Measurements from ENCODE around the gene ACTR6. TPM values are rescaled to one million over a fixed set of nuclear protein-coding genes. Genes with fewer than 3 reads are reported as not detected.

The ACTR6 gene
- total RNA-seq, 6 donors from 2014 or later, result 3.6 to 27.7 (median 16.3) TPM

- no peak for TF ChIP-seq POLR2A (IDR thresholded peaks at IDR 0.05)
- TF ChIP-seq POLR2AphosphoS5 (IDR thresholded peaks at IDR 0.05), result no peak
- TF ChIP-seq CTCF (IDR thresholded peaks at IDR 0.05), result no peak
- TF ChIP-seq EP300 (IDR thresholded peaks at IDR 0.05), result no peak
- H3K27me3 ChIP-seq, result no peaks in the 10 kb centered on the region
- H3K36me3 ChIP-seq, result no peaks in the 10 kb centered on the region
- no peak for DNase-seq
- WGBS, 2 donors, result 44 to 54% methylated on average over 7 of the region's 7 CpGs
- ATAC-seq (ENCODE audit: low FRiP score in 2 of 2), result no peak
- H3K27ac ChIP-seq, result no peak overlapping the region
- H3K4me3 ChIP-seq, result peak overlapping the region in 2 of 4 donors; percentile 26 to 38
- H3K4me1 ChIP-seq, result peaks cover 6 to 14% (median 12%) of the 10 kb centered on the region in 4 donors
- no peaks in the 10 kb centered on the region for H3K9me3 ChIP-seq
Measured at GRCh38 chr12:100164153-100164704, 36.4 kb upstream of the ACTR6 start.

GRCh38 chr12:100165356-100165755 is 35.3 kb upstream of the ACTR6 start:
- H3K9me3 ChIP-seq, result no peaks in the 10 kb centered on the region
- peaks cover 6 to 14% (median 12%) of the 10 kb centered on the region in 4 donors for H3K4me1 ChIP-seq
- no peak for ATAC-seq (ENCODE audit: low FRiP score in 2 of 2)
- TF ChIP-seq EP300 (IDR thresholded peaks at IDR 0.05), result no peak
- no peak for TF ChIP-seq CTCF (IDR thresholded peaks at IDR 0.05)
- TF ChIP-seq POLR2AphosphoS5 (IDR thresholded peaks at IDR 0.05), result no peak
- no peak for TF ChIP-seq POLR2A (IDR thresholded peaks at IDR 0.05)
- H3K27ac ChIP-seq, result no peak overlapping the region
- no peak overlapping the region for H3K4me3 ChIP-seq
- no peak for DNase-seq
- WGBS, 2 donors, result 92 to 96% methylated on average over 3 of the region's 3 CpGs
- H3K27me3 ChIP-seq, result no peaks in the 10 kb centered on the region
- no peaks in the 10 kb centered on the region for H3K36me3 ChIP-seq

- DNase-seq, result no peak
- no peaks in the 10 kb centered on the region for H3K36me3 ChIP-seq
- H3K4me3 ChIP-seq, result no peak overlapping the region
- TF ChIP-seq CTCF (IDR thresholded peaks at IDR 0.05), result no peak
- TF ChIP-seq EP300 (IDR thresholded peaks at IDR 0.05), result no peak
- TF ChIP-seq POLR2AphosphoS5 (IDR thresholded peaks at IDR 0.05), result no peak
- no peak for TF ChIP-seq POLR2A (IDR thresholded peaks at IDR 0.05)
- WGBS, 2 donors, result 94 to 96% methylated on average over 10 of the region's 10 CpGs
- no peak for ATAC-seq (ENCODE audit: low FRiP score in 2 of 2)
- no peaks in the 10 kb centered on the region for H3K9me3 ChIP-seq
- no peaks in the 10 kb centered on the region for H3K27me3 ChIP-seq
- H3K4me1 ChIP-seq, result peaks cover 6 to 14% (median 12%) of the 10 kb centered on the region in 4 donors
- no peak overlapping the region for H3K27ac ChIP-seq
Measured at GRCh38 chr12:100166232-100166631, 34.4 kb upstream of the ACTR6 start.

GRCh38 chr12:100168562-100168961 is 32.1 kb upstream of the ACTR6 start:
- WGBS, 2 donors, result 94% methylated on average over 4 of the region's 4 CpGs
- H3K36me3 ChIP-seq, result no peaks in the 10 kb centered on the region
- H3K27ac ChIP-seq, result no peak overlapping the region
- H3K9me3 ChIP-seq, result no peaks in the 10 kb centered on the region
- H3K4me1 ChIP-seq, result peaks cover 6 to 10% (median 9%) of the 10 kb centered on the region in 4 donors
- no peaks in the 10 kb centered on the region for H3K27me3 ChIP-seq
- no peak for DNase-seq
- no peak for TF ChIP-seq POLR2AphosphoS5 (IDR thresholded peaks at IDR 0.05)
- TF ChIP-seq POLR2A (IDR thresholded peaks at IDR 0.05), result no peak
- no peak for TF ChIP-seq CTCF (IDR thresholded peaks at IDR 0.05)
- TF ChIP-seq EP300 (IDR thresholded peaks at IDR 0.05), result no peak
- H3K4me3 ChIP-seq, result no peak overlapping the region
- no peak for ATAC-seq (ENCODE audit: low FRiP score in 2 of 2)

GRCh38 chr12:100169345-100169744 is 31.3 kb upstream of the ACTR6 start:
- no peaks in the 10 kb centered on the region for H3K9me3 ChIP-seq
- no peaks in the 10 kb centered on the region for H3K36me3 ChIP-seq
- no peaks in the 10 kb centered on the region for H3K27me3 ChIP-seq
- ATAC-seq (ENCODE audit: low FRiP score in 2 of 2), result no peak
- no peak for DNase-seq
- no peak overlapping the region for H3K27ac ChIP-seq
- no peak overlapping the region for H3K4me3 ChIP-seq
- 94 to 96% methylated on average over 9 of the region's 9 CpGs for WGBS, 2 donors
- H3K4me1 ChIP-seq, result peaks cover under 1 to 2% (median 2%) of the 10 kb centered on the region in 4 donors
- TF ChIP-seq POLR2AphosphoS5 (IDR thresholded peaks at IDR 0.05), result no peak
- no peak for TF ChIP-seq EP300 (IDR thresholded peaks at IDR 0.05)
- no peak for TF ChIP-seq POLR2A (IDR thresholded peaks at IDR 0.05)
- TF ChIP-seq CTCF (IDR thresholded peaks at IDR 0.05), result no peak
